ENCODE data around the gene UBE2F. TPM values are rescaled to one million over a fixed set of nuclear protein-coding genes. Genes with fewer than 3 reads are reported as not detected.

The UBE2F gene
- total and polyA plus RNA-seq, 2 experiments from 2014 or later: 52.8 to 66.7 TPM

DNA sequence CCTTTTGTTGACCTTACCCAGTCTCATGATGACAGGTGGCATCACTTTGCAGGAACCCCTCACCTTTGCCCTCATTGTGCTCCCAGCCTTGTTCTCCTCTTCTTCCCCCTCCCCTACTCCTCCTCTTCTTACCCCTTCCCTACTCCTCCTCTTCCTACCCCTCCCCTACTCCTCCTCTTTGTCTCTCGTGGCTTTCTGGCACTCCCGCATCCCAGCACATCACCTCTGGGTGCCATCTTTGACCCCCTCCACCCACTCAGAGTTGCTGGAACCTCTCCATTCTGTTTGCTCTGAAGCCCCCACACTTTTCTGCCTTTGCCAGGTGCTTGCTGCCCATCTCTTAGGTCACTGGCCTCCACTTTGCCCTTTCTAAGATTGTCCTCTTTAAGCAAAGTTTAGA, 17.1 kb downstream of the UBE2F start:
- Histone ChIP-seq H3K9me2 (replicated peaks; ENCODE audit: insufficient read depth) (no peaks in the 10 kb centered on the region), H3K4me3 (no peak overlapping the region), H3K27ac (no peak overlapping the region), H2AFZ (no peak overlapping the region), H3K4me1 (ENCODE audit: insufficient read depth) (no peaks in the 10 kb centered on the region), H3K79me2 (peaks cover 71% of the 10 kb centered on the region), H3K27me3 (no peaks in the 10 kb centered on the region), H3K36me3 (replicated peaks; ENCODE audit: insufficient read depth, low read depth) (no peaks in the 10 kb centered on the region), H3K9me3 (ENCODE audit: low read depth) (no peaks in the 10 kb centered on the region), H4K20me1 (ENCODE audit: insufficient read depth, poor library complexity, severe bottlenecking) (peaks cover 32% of the 10 kb centered on the region), H3K4me2 (no peak overlapping the region)
- WGBS (ENCODE audit: low lambda C conversion rate, missing lambda C conversion rate): 33% methylated on average over 2 of the region's 2 CpGs
- TF ChIP-seq CTCF (IDR thresholded peaks at IDR 0.05; ENCODE audit: poor library complexity) (no peak), EZH2 (IDR thresholded peaks at IDR 0.05; ENCODE audit: borderline replicate concordance) (no peak), EZH2phosphoT487 (IDR thresholded peaks at IDR 0.05; ENCODE audit: low read depth, severe bottlenecking, unreplicated experiment) (no peak)
- DNase-seq (ENCODE audit: low spot score): no peak

DNA sequence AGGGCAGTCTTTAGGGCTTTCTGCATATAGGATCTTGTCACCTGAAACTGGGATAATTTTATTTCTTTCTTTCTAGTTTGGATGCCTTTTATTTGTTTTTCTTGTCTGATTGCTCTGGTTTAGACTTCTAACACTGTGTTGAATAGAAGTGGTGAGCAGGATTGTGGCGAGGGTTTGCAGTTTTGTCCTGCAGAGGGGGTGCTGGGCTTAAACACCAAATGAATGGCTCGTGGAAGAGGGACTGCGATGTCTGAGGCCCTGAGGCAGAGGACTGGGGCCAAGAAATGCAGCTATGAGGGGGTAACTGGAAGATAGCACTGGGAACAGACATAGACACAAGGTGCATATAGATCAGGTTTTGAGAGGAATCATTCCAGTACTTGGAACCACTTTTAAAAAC, 20.5 kb downstream of the UBE2F start:
- Histone ChIP-seq H3K9me2 (replicated peaks; ENCODE audit: insufficient read depth) (no peaks in the 10 kb centered on the region), H2AFZ (no peak overlapping the region), H4K20me1 (ENCODE audit: insufficient read depth, poor library complexity, severe bottlenecking) (peaks cover 7% of the 10 kb centered on the region), H3K79me2 (peaks cover 50% of the 10 kb centered on the region), H3K4me3 (no peak overlapping the region), H3K27ac (no peak overlapping the region), H3K4me1 (ENCODE audit: insufficient read depth) (no peaks in the 10 kb centered on the region), H3K4me2 (no peak overlapping the region), H3K36me3 (replicated peaks; ENCODE audit: insufficient read depth, low read depth) (no peaks in the 10 kb centered on the region), H3K27me3 (no peaks in the 10 kb centered on the region), H3K9me3 (ENCODE audit: low read depth) (no peaks in the 10 kb centered on the region)
- no peak for TF ChIP-seq EZH2 (IDR thresholded peaks at IDR 0.05; ENCODE audit: borderline replicate concordance)
- no peak for TF ChIP-seq CTCF (IDR thresholded peaks at IDR 0.05; ENCODE audit: poor library complexity)
- TF ChIP-seq EZH2phosphoT487 (IDR thresholded peaks at IDR 0.05; ENCODE audit: low read depth, severe bottlenecking, unreplicated experiment): no peak
- DNase-seq (ENCODE audit: low spot score): no peak
- 92% methylated on average over 3 of the region's 3 CpGs for WGBS (ENCODE audit: low lambda C conversion rate, missing lambda C conversion rate)

- H3K9me3 ChIP-seq (ENCODE audit: low read depth): no peaks in the 10 kb centered on the region
- no peak for DNase-seq (ENCODE audit: low spot score)
- no peaks in the 10 kb centered on the region for H3K27me3 ChIP-seq
- no peak overlapping the region for H3K27ac ChIP-seq
- no peak overlapping the region for H3K4me3 ChIP-seq
- H3K4me1 ChIP-seq (ENCODE audit: insufficient read depth): peaks cover 9% of the 10 kb centered on the region
- no peaks in the 10 kb centered on the region for H3K9me2 ChIP-seq (replicated peaks; ENCODE audit: insufficient read depth)
- TF ChIP-seq EZH2 (IDR thresholded peaks at IDR 0.05; ENCODE audit: borderline replicate concordance): no peak
- no peak for TF ChIP-seq CTCF (IDR thresholded peaks at IDR 0.05; ENCODE audit: poor library complexity)
- no peak for TF ChIP-seq EZH2phosphoT487 (IDR thresholded peaks at IDR 0.05; ENCODE audit: low read depth, severe bottlenecking, unreplicated experiment)
- H2AFZ ChIP-seq: no peak overlapping the region
- 100% methylated on average over 1 of the region's 1 CpG for WGBS (ENCODE audit: low lambda C conversion rate, missing lambda C conversion rate)
- H3K36me3 ChIP-seq (replicated peaks; ENCODE audit: insufficient read depth, low read depth): no peaks in the 10 kb centered on the region
- H3K79me2 ChIP-seq: no peaks in the 10 kb centered on the region
- no peak overlapping the region for H3K4me2 ChIP-seq
- H4K20me1 ChIP-seq (ENCODE audit: insufficient read depth, poor library complexity, severe bottlenecking): no peaks in the 10 kb centered on the region
Measured at GRCh38 chr2:237993701-237994100, 26.9 kb downstream of the UBE2F start.

DNA sequence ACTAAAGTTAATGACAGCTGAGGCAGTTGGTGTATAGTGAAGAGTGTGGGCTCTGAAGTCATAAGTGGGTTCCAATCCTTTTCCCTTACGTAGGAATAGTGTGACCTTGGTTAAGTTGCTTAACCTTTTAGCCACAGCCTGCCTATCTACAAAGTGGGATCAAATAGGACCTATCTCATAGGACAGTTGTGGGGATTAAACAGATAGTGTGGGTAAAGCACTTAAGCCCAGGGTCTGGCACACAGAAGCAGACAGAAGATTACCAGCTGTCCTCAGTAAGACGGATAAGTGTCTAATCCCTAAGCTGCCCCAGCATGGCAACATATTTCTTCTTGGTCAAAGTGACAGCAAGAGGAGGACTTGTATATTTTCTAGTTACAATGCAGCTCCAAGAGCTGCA, 28.2 kb downstream of the UBE2F start:
- 52% methylated on average over 2 of the region's 2 CpGs for WGBS (ENCODE audit: low lambda C conversion rate, missing lambda C conversion rate)
- no peak for TF ChIP-seq CTCF (IDR thresholded peaks at IDR 0.05; ENCODE audit: poor library complexity)
- TF ChIP-seq EZH2phosphoT487 (IDR thresholded peaks at IDR 0.05; ENCODE audit: low read depth, severe bottlenecking, unreplicated experiment): peak; percentile 39
- peaks cover 5% of the 10 kb centered on the region for H3K9me3 ChIP-seq (ENCODE audit: low read depth)
- H2AFZ ChIP-seq: no peak overlapping the region
- no peaks in the 10 kb centered on the region for H3K27me3 ChIP-seq
- H3K4me3 ChIP-seq: no peak overlapping the region
- H3K79me2 ChIP-seq: no peaks in the 10 kb centered on the region
- H3K36me3 ChIP-seq (replicated peaks; ENCODE audit: insufficient read depth, low read depth): no peaks in the 10 kb centered on the region
- DNase-seq (ENCODE audit: low spot score): no peak
- no peak overlapping the region for H3K27ac ChIP-seq
- H3K9me2 ChIP-seq (replicated peaks; ENCODE audit: insufficient read depth): no peaks in the 10 kb centered on the region
- no peaks in the 10 kb centered on the region for H4K20me1 ChIP-seq (ENCODE audit: insufficient read depth, poor library complexity, severe bottlenecking)
- peaks cover 9% of the 10 kb centered on the region for H3K4me1 ChIP-seq (ENCODE audit: insufficient read depth)
- no peak overlapping the region for H3K4me2 ChIP-seq
